GM19099 (cell line): ENCODE data around the gene OIP5.

Experiments
- POLR2A ChIP-seq: IDR thresholded peaks from 3 replicates; pipeline ENCODE4 v1.6.1; 2011; ENCODE audit warnings: low read depth; ENCODE audit not compliant: insufficient read length; ENCODE audit errors: extremely low read depth

The OIP5 gene

GRCh38 chr15:41278319-41278718 is 54.1 kb downstream of the OIP5 start:
- TF ChIP-seq POLR2A = no peak

GRCh38 chr15:41276831-41277230 is 55.6 kb downstream of the OIP5 start:
- TF ChIP-seq POLR2A = no peak

- TF ChIP-seq POLR2A = no peak
These were observed 62.5 kb downstream of the OIP5 start for GRCh38 chr15:41269887-41270286.

GRCh38 chr15:41263891-41264351 is 68.5 kb downstream of the OIP5 start:
- TF ChIP-seq POLR2A = no peak

GRCh38 chr15:41262571-41262970 is 69.8 kb downstream of the OIP5 start:
- TF ChIP-seq POLR2A = no peak

- TF ChIP-seq POLR2A = no peak
These were observed 72.7 kb downstream of the OIP5 start for GRCh38 chr15:41259546-41260189.
